Fibroblast of gingiva (primary cell): ENCODE results near the gene TGFBR2.
"Not testable (repeated sequence)": the region's sequence is repeated elsewhere in the genome, so short reads cannot be mapped to it uniquely, and the experiment has no call there.

Source experiments
- DNase-seq: peaks from one replicate; pipeline ENCODE4 v3.0.0-alpha.2; 2011; ENCODE audit warnings: low read depth

TGFBR2 gene

DNA sequence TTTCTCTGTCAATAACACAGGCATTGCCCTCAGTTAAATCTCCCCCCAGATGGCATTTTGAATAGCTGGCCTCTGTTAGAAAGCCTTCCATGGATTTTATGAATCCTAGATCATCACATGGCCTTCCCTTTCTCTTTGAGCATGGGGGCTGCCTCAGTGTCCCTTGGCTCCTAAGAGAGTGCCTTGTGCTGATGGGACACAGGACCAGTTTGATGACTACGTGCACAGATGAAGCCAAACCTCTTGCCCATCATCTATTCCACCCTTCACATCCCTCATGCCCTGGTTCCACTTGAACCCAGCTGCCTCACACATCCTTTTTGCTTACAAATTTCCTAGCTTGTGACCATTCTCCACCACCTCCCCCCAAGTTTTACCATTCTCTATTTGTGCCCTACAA, 12.9 kb downstream of the TGFBR2 start:
- no peak for DNase-seq

DNA sequence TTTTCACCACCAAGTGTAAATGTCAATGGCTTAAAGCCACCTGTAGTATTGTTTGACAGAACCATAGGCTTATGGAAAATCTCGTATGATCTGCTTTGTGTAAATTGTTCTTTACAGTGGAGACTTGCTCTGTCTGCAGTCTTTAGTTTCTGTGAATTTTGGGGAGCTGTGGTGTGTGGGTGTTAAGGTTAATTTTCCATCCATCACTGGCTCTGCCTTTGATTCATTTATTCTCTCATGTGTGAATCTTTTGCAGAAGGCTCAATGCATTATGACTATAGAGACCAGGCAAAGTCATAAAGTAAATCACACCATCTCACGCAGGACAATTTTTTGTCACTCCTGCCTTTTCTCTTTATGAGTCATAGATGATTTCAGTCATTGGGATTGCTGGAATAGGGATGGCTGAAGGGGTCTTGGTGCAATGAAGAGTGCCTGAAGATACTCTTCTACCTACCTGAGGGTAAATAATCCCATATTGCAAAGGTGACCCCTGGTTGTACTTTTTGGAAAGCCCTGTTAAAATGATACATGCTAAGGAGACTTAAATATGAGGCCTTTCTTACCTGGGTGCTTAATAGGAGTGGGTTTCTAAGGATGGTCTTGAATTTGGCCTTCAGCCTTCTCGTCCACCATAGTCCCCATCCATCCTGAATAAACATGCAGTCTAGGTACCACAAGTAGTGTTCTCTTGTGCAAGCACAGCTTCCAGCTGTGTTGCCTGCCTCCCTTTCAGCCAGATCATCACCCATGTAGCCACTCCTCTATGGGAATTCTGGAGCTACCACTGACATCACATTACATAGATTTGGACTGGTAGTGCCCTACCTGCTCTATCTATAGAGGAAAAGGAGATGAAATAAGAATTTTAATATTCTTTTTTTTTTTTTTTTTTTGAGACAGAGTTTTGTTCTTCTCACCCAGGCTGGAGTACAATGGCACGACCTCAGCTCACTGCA, 14.3 kb downstream of the TGFBR2 start:
- no peak for DNase-seq

DNA sequence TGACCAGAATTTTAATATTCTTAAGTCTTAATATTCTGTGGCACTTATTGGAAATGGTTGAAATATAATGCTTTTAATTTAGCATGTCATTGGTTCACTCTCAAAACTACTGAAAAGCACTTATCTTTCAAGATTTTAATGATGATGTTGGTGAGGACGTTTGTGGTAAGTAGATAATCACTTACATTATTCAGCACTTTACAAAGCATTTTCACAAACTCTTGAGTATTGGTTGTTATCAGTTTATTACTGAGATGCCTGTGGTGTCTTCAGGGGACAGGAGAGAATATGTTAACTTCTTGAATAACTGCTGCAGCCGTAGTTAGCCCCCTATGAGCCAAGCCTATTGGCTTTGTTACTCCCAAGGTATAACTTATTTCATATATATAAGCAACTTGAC, 15.2 kb downstream of the TGFBR2 start:
- DNase-seq: no peak

DNA sequence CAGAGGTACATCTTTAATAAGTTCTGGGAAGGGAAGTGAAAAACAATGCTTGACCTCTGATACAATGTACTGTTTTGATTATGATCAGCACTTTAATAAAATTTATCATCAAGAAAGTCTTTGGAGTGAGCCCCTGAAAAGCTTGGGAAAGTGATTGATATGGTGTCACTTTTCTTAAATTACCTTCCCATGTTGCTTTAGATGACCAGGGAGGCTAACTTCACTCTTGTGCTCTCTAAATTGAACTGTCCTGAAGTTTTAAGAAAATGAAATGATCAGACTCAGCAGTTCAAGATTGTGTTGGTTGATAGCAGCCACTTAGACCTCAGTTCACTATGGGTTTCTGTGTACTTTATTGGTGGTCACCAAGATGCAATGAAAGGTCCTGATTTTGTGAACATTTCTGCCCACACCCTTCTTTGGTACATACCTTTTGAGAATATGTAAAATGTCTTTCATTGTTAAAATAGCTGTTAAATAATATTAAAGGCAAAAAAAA, 15.7 kb downstream of the TGFBR2 start:
- DNase-seq: no peak

DNA sequence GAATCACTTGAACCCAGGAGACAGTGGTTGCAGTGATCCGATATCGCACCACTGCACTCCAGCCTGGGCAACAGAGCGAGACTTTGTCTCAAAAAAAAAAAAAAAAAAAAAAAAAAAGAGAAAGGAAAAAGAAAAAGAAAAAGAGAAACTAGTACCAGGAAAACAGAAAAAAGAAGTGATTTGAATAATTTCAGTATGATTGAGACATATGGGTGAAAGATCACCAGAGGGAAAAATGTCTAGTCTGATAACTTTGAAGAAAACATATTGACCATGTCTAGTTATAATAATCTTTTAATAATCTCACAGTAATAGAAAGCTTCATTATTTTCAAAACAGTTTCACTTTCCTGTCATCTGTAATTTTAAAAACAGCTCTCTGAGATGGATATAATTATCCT, 16.4 kb downstream of the TGFBR2 start:
- no peak for DNase-seq

DNA sequence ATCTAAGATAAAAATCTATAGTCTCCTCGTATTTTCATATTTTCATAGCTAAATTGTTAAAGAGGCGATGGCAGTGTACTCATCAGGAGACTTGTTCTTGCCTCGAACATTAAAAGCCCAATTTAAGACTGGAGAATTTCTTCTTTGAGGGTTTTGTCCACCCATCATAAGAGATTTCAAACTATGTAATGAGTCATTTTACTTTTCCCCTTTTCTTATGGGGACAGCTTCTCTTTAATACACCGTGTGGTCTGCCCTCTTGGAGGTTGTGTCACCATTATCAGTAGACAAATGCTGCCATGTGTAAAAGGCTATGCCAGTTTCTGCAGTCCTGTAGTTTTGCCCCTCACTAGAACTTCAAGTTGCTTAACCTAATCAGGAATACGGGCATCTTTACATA, 16.9 kb downstream of the TGFBR2 start:
- no peak for DNase-seq

DNA sequence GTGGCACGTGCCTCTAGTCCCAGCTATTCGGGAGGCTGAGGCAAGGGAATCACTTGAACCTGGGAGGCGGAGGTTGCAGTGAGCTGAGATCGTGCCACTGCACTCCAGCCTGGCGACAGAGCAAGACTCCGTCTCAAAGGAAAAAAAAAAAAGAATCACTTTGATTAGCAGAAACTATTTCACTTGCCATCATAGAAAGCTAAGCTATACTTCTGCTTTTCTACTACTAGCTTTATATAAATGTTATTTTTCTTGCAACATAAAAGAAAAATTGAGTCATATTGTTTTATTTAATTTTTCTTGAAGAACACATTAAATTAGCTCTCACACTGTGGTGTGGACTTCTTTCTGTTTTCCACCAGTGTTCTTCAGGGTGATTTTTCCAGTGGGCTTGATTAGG, 18.1 kb downstream of the TGFBR2 start:
- DNase-seq: not testable (repeated sequence)

DNA sequence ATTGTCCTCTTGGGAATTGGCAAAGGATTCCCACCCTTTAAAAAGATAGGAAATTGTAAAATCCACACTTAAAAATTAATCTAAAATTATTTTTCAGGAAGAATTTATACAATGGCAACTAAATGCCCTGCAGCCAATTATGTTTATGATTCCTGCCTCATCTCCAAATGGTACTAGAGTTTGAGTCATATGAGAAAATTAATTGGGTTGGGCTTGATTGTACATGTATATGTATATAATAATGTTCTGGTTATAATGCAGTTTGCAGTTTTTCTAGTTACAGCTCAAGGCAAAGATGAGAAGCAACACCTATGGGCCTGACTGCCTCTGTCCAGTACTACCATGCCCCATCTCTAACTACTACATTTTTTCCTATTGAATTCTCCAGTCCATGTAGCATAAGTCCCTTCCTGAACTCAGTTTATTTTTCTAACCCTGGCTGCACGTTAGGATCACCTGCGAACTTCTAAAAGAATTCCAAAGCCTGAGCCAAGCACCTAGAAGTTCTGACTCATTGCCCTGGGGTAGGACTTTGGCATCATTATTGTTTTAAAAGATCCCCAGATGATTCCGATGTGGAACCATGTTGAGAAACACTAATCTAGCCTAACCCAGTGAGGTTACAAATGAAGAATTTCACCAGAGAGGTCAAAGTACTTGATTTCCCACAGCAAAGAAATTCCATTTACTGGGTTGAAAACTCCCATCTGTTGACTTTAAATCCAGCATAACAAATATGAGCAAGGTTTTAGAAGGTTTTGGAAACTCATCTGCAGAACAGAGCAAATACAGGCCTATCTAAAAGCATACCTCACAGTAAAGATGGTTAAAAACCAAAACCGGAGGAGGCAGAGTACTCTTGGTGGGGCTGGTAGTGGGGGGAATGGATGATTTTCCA, 19.4 kb downstream of the TGFBR2 start:
- DNase-seq: peak; percentile 70

DNA sequence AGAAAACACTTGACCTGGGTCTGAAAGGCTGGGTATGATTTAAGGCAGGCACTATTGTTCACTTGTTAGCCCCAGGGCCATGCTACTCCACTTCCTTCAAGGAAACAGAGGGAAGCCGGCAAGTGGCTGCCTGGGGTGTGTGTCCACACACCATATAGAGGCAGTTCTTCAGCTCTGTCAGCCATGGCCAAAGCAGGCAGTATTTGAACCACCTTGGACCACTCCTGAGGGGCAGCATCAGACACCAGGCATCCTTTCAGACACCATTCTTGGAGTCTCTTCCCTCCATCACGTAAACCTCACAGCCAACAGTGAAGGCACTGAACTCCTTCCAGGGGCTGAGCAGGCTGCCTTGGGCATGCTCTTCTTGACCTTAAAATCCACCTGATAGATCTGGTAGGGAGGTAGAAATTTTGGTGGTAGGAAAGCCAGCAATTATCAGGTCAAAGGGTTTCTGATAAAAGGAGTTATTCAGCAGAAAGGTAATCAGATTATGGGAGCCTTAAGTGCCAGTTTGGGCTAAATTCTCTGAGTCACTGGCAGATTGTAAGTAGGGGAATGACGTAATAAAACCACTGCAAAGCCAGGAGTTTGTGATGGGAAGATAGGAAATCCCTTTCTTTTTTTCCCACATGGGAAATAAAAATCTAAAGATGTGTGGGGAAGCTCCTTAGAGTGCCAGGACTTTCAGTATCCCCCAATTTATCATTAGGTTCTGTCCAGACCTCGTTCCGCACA, 20.2 kb downstream of the TGFBR2 start:
- peak; percentile 16 for DNase-seq

DNA sequence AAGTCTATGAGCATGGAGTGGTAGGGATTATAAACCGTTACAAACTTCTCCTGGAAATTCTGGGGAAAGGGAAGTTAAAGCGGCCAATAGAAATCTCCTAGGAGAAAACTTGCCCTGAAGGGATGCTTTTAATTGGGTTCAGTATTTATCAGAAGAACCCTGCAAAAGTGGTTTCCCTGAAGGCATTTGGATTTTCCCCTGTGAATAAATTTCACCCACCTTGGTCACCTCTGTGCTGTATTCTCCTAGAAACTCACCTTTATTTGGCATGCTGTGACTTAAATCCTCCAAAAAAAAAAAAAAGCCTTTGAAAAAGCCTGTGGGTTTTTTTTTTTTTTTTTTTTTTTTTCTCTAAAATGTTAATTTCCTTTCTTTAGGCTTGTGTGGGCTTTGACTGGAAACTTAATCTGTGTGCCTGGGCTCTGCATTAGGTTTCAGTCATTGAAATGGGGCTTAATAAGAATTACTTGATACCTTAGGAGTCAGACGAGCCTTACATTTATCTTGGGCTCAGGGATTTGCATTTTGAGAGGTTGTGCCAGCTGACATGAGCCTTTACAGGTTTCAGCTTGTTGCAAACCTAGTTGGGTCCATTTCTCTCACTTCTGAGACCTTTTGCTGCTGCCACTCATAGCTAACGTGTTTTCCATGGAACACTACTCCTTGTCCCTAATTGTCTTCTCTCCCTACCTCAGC, 22.0 kb downstream of the TGFBR2 start:
- no peak for DNase-seq

DNA sequence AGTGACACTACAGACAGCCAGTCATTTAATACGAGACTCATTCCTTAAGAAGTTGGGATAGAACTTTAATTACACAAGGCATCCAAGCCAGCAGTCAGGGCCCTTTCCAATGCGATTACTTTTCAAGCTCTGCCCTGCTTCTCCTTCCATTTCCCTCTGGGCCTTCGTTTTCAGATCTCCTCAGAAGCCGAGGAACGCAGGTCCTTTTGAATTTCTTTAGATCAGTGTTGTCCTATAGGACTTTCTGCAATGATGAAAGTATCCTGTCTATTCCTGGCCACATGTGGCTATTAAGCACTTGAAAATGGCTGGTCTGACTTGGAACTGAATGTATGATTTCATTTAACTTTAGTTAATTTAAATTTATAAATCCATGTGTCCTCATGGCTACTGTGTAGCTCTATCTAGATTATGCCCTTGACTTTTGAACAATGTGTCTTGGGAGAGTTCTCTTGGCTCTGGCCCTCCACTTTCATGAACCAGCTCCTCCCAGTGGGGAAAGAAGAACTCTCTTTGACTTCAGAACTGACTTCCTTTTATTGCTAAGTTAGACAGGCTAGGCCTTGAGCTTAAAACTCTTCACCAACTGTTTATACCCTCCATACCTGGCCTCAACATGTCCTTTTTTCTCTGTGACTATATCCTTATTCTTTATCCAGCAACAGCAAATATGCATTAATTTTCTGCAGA, 22.6 kb downstream of the TGFBR2 start:
- DNase-seq: no peak

DNA sequence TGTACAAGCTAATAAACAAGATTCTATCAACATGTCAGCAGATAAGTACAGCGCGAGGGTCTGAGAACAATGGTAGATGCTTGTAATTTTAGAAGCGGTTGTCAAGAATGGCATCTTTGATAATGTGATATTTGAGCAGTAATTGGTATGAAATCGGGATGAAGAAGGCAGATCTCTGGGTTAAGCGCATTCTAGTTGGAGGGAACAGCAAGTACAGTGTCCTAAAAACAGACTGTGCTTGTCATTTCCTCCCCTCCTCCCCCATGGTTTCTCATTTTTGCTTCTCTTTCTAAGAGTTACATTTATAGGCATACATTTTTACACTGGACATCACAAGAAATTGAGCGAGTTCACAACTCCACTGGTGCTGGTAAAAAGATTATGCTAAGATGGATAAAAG, 23.3 kb downstream of the TGFBR2 start:
- no peak for DNase-seq

DNA sequence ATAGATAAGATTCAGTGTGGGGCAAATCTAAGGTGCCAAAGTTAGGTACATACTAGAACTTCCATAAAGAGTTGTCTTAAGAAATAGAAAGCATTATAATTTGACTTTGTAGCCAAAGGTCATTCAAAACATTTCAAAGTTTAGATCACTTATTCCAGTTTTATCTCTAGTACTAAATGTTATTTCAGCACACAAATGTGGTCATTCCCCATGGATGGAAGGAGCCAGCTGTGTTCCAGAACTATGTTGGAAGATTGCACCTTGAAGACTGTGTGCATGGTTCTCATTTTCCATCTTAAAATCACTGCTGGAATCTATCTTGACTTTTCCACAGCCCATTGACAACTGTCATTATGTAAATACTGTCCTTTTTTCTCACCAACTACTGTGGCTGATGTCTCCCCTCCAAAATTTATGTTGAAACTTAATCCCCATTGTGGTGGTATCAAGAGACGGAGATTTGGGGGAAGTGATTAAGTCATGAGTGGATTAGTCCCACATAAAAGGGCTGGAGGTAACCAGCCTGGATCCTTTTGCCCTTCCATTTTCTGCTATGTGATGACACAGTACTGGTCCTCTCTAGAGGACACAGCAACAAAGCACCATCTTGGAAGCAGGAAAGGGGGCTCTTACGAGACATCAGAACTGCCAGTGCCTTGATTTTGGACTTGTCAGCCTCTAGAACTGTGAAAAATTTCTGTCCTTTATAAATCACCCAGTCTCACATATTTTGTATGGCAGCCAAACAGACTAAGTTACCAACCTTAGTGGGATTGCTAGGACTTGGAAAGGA, 24.0 kb downstream of the TGFBR2 start:
- no peak for DNase-seq

DNA sequence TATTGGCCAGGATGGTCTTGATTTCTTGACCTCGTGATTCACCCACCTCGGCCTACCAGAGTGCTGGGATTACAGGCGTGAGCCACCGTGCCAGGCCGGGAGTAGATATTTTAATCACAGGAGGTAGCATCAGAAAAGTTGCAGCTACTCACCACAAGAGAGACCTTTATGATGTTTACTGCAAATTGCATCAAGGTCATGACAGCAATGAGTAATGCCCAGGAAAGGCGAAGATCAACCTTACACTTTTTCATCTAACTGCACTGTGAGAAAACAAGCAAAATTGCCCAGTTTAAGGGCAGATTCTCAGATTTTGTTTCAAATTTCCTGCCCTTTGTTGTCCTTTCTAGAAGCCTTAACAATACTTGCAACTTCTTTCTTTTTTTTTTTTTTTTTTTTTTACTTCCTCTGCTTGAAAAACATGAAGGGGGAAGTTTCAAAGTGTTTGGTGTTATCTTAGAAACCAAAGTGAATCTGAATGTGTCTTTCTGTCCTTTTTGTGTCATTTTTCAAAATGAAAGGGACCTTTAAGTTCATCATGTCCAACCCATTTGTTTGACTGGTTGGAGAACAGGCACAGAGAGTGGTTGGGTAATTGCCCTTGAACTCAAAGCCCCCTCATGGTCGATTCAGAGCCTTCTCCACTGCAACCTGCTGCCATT, 25.0 kb downstream of the TGFBR2 start:
- DNase-seq: no peak

DNA sequence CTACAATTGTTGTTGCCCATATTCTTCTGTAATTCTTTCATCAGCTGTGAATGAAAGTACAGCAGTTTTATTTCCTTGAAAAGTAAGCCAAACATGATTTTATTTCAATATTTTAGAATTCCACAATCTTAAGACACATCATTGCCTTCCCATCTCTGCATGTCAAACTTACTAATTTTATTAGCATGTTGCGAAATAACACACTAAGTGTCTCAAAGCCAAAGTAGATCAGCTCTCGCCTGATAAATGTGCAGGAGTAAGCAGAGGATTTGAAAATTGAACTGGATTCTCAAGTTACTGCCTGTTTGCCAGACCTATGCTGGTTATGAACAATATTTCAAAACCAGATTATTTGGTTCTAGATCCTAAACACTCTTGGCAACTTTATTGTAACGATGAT, 25.7 kb downstream of the TGFBR2 start:
- peak; percentile 76 for DNase-seq

DNA sequence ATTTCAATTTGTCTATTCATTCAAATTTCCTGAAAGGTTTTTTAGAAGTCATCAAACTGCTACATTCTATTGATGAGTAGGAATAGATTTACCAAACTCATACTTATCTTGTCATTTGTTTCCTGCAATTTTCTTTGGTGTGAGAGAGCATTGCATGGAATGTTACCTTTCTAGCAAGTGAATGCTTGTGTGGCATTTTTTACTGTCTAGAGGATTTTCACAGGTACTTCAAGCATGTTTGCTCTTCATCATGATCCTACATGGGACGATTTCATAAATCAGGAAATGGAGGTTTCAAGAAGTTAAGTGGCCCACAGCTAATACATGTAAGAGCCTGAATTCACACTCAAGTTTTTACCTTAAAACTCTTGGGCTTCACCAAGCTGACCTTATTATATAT, 26.1 kb downstream of the TGFBR2 start:
- no peak for DNase-seq

DNA sequence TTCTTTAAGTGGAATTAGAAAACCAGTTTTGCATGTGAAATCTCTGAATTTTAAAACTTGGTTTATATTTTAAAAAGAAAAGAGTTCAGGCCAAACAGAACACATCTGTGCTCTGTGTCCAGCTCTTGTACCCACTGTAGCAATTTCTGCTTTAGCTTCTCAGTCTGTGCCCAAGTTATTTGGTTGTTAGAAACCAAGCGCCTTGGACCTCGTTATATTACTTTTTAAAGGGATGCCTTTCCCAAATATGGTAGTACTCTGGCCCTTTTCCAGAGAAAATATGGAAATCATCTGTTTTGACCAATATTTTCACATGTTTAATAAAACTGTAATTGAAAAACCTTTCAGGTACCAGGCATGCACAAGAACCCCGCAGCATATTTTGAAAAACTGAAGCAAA, 27.3 kb downstream of the TGFBR2 start:
- DNase-seq: no peak

DNA sequence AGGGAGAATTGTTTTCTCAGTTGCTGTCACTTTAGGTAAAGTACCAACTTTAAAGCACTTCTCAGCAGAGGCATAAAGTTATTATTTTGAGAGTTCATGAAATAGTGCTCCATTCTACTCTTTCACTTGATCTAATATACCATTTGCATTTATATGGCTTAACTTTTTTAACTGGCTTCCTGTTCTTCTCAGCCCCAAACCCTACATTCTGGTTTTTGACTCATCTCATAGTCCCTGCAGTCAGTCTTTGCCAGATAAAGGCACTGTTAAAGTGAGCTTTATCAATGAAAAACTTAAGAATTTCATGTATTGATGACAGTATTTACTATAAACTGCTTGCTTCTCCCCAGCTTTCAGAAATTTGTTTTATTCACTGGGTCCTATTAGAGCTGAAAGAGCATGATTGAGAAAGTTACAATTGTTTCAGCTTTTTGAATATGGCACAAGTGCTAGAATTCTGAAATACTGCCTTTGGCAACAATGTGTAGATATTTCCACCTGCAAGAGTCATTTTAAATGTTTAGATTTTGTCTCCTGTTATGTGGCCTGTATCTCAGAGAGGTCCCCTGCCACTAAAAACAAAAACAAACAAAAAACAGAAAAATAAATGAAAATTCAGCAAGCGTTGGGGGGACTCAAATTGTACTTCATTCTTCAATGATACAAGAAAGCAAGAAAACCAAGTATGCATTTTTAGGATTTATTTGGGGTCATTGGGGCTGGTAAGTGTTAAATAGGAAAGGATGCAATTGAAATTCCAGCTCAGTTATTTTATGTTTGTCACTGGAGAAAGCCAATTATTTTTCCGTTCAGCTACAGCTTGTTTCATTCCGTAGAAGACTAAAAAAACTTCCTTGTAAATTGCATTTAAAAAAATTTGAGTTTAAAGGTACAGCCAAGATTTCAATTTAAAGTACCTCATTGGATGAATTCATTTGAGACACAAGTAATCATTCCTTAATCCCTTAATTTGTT, 28.6 kb downstream of the TGFBR2 start:
- DNase-seq: no peak
